Lung (tissue), 12 donors: ENCODE results near the gene ANXA5. TPM values are rescaled to one million over a fixed set of nuclear protein-coding genes. Genes with fewer than 3 reads are reported as not detected.

Experiments
- ATAC-seq: fragments of 200-7000 bp; cut with Tn5 transposase; one replicate; pipeline ENCODE4 v1.9.1; 2020; ENCODE audit warnings: moderate number of reproducible peaks; ENCODE audit not compliant: insufficient read depth, low FRiP score
- DNase-seq, 3 donors: peaks; one replicate each; pipeline ENCODE4 v3.0.0-alpha.2; 2013 to 2017
- H3K27ac ChIP-seq, 2 donors: one replicate each; pipeline ENCODE4 v1.5.1; 2013; ENCODE audit warnings: mild to moderate bottlenecking in 2 of 2, moderate library complexity in 2 of 2, control low read depth in 1 of 2, inconsistent platforms in 1 of 2, low read depth in 1 of 2, low read length in 1 of 2
- H3K27me3 ChIP-seq, 3 donors: one replicate each; pipeline ENCODE4 v1.5.1; 2013; ENCODE audit warnings: low read length in 2 of 3; ENCODE audit not compliant: control insufficient read depth in 3 of 3, insufficient read depth in 3 of 3
- H3K36me3 ChIP-seq, 4 donors: one replicate each; pipeline ENCODE4 v1.5.1; 2013; ENCODE audit warnings: low read length in 4 of 4, mild to moderate bottlenecking in 1 of 4, moderate library complexity in 1 of 4; ENCODE audit not compliant: control insufficient read depth in 4 of 4, insufficient read depth in 4 of 4
- H3K4me1 ChIP-seq, 5 donors: one replicate each; pipeline ENCODE4 v1.5.1; 2013; ENCODE audit warnings: low read length in 5 of 5, mild to moderate bottlenecking in 2 of 5, moderate library complexity in 1 of 5; ENCODE audit not compliant: control insufficient read depth in 5 of 5, insufficient read depth in 5 of 5
- H3K4me3 ChIP-seq: one replicate; pipeline ENCODE4 v1.5.1; 2013; ENCODE audit warnings: mild to moderate bottlenecking, control low read depth, moderate library complexity
- H3K9ac ChIP-seq, 2 donors: one replicate each; pipeline ENCODE4 v1.5.1; 2013; ENCODE audit warnings: low read length in 2 of 2, control low read depth in 1 of 2; ENCODE audit not compliant: insufficient read depth in 1 of 2
- H3K9me3 ChIP-seq, 4 donors: one replicate each; pipeline ENCODE4 v1.5.1; 2013; ENCODE audit warnings: low read length in 3 of 4, mild to moderate bottlenecking in 1 of 4, moderate library complexity in 1 of 4; ENCODE audit not compliant: control insufficient read depth in 4 of 4, insufficient read depth in 3 of 4
- CTCF ChIP-seq: IDR thresholded peaks from 2 replicates; pipeline ENCODE4 v1.5.1; 2012; ENCODE audit warnings: mild to moderate bottlenecking; ENCODE audit errors: control extremely low read depth, extremely low read depth
- WGBS, 2 donors: extraction: QIAGEN DNeasy Blood & Tissue Kit; methylation state at CpG; one replicate each; pipeline ENCODE4 v1.1.7; 2013; 5-methylcytosine and 5-hydroxymethylcytosine counted together
- polyA plus RNA-seq, 2 donors: library from polyadenylated mRNA; stranded (reverse); fragments of 200-250 nt; gene quantifications; one replicate each; pipeline ENCODE4 v1.2.1, GENCODE V29; 2013
- total RNA-seq, 2 donors: library from RNA; depleted of rRNA in 1 of 2; stranded (reverse); fragments of >200 nt in 1 of 2; gene quantifications; one replicate each; pipeline ENCODE4 v1.2.1, GENCODE V29; 2014 to 2021
- donor health status: control.
- donor health status: control.
- donor health status: Bipolar disorder and iron deficiency.
- donor health status: healthy.
- donor health status: DM: yes; HTN: yes; CAD: no.

Gene ANXA5
- total and polyA plus RNA-seq, 4 donors, result 250 to 479 (median 423) TPM

- Histone ChIP-seq H3K9ac (no peak overlapping the region), H3K27me3 (no peaks in the 10 kb centered on the region), H3K36me3 (no peaks in the 10 kb centered on the region), H3K4me1 (peaks cover 0 to 44% (median 21%) of the 10 kb centered on the region in 5 donors), H3K9me3 (no peaks in the 10 kb centered on the region), H3K4me3 (no peak overlapping the region), H3K27ac (no peak overlapping the region)
- TF ChIP-seq CTCF, result no peak
- 73 to 79% methylated on average over 12 of the region's 12 CpGs for WGBS, 2 donors
- DNase-seq (peak; percentile 22 to 52 (median 26)), ATAC-seq (no peak)
Measured at GRCh38 chr4:121740796-121741409, 44.1 kb upstream of the ANXA5 start.

- no peak overlapping the region for H3K27ac ChIP-seq
- H3K4me1 ChIP-seq, result peaks cover 0 to 44% (median 21%) of the 10 kb centered on the region in 5 donors
- H3K9me3 ChIP-seq, result no peaks in the 10 kb centered on the region
- WGBS, 2 donors, result 62 to 88% methylated on average over 2 of the region's 2 CpGs
- DNase-seq (peak in 1 of 3 donors; percentile 6), ATAC-seq (no peak)
- TF ChIP-seq CTCF, result no peak
- no peak overlapping the region for H3K4me3 ChIP-seq
- H3K36me3 ChIP-seq, result no peaks in the 10 kb centered on the region
- no peaks in the 10 kb centered on the region for H3K27me3 ChIP-seq
- H3K9ac ChIP-seq, result no peak overlapping the region
Measured at GRCh38 chr4:121739575-121739974, 42.8 kb upstream of the ANXA5 start.

GRCh38 chr4:121738780-121739535 lies 42.2 kb upstream of the ANXA5 start:
- Histone ChIP-seq H3K27ac (no peak overlapping the region), H3K27me3 (no peaks in the 10 kb centered on the region), H3K9me3 (no peaks in the 10 kb centered on the region), H3K36me3 (no peaks in the 10 kb centered on the region), H3K4me1 (peaks cover 0 to 44% (median 21%) of the 10 kb centered on the region in 5 donors), H3K4me3 (no peak overlapping the region), H3K9ac (no peak overlapping the region)
- DNase-seq, result peak; percentile 88 to 96 (median 94)
- WGBS, 2 donors, result 76 to 86% methylated on average over 2 of the region's 2 CpGs
- no peak for TF ChIP-seq CTCF
- ATAC-seq, result no peak
